LNCaP clone FGC (cell line): ENCODE results near the gene IFITM10.

ENCODE experiments used
- DNase-seq: peaks from one replicate; pipeline ENCODE4 v3.0.0-alpha.2; 2011; ENCODE audit warnings: low read depth
- H3K4me3 ChIP-seq: 2 replicates; pipeline ENCODE4 v1.5.1; 2011; ENCODE audit warnings: mild to moderate bottlenecking, low read depth, low read length, control low read depth
- CTCF ChIP-seq: IDR thresholded peaks from 2 replicates; pipeline ENCODE4 v1.5.1; 2012; ENCODE audit warnings: mild to moderate bottlenecking; ENCODE audit not compliant: control insufficient read depth, insufficient read depth; ENCODE audit errors: extremely low read depth

IFITM10 gene

GRCh38 chr11:1747753-1748635 is 2.4 kb downstream of the IFITM10 start:
- H3K4me3 ChIP-seq, result no peak overlapping the region
- no peak for TF ChIP-seq CTCF
- no peak for DNase-seq

- TF ChIP-seq CTCF, result no peak
- no peak for DNase-seq
- H3K4me3 ChIP-seq, result no peak overlapping the region
Observed at GRCh38 chr11:1746956-1747752, 3.2 kb downstream of the IFITM10 start.

GRCh38 chr11:1746511-1746931 is 3.9 kb downstream of the IFITM10 start:
- TF ChIP-seq CTCF, result no peak
- no peak for DNase-seq

GRCh38 chr11:1745701-1746320 is 4.6 kb downstream of the IFITM10 start:
- H3K4me3 ChIP-seq, result no peak overlapping the region
- no peak for DNase-seq
- no peak for TF ChIP-seq CTCF

More at GRCh38 chr11:1746511-1746931, 3.9 kb downstream of the IFITM10 start:
- H3K4me3 ChIP-seq, result no peak overlapping the region

GRCh38 chr11:1744891-1745700 is 5.3 kb downstream of the IFITM10 start:
- DNase-seq, result no peak
- TF ChIP-seq CTCF, result no peak
- H3K4me3 ChIP-seq, result no peak overlapping the region
